ENCODE measurements around the gene ACSM4. TPM values are rescaled to one million over a fixed set of nuclear protein-coding genes. Genes with fewer than 3 reads are reported as not detected.

Gene ACSM4
- total and polyA plus RNA-seq, 4 donors = not detected

GRCh38 chr12:7376196-7376595 lies 72.3 kb downstream of the ACSM4 start (continued):
- TF ChIP-seq REST (IDR thresholded peaks at IDR 0.05) = no peak
- no peak for TF ChIP-seq HNF4A (conservative IDR thresholded peaks at IDR 0.05)
- TF ChIP-seq MAX (IDR thresholded peaks at IDR 0.05) = no peak

Other genes with a start within 250 kb of the ACSM4 start
- 1,000 to 10,000 TPM in 1 of 2 donors, 100 to 1,000 TPM in 1; 267 to 2,029 TPM for gene C1S, start 243.4 kb upstream of the ACSM4 start, total RNA-seq
- 1,000 to 10,000 TPM; 1,439 to 1,696 TPM for gene C1S, start 243.4 kb upstream of the ACSM4 start, polyA plus RNA-seq
- gene C1R, start 211.6 kb upstream of the ACSM4 start, total RNA-seq = 1,000 to 10,000 TPM in 1 of 2 donors, 100 to 1,000 TPM in 1; 211 to 1,249 TPM
- 1,000 to 10,000 TPM; 1,058 to 1,822 TPM for gene C1R, start 211.6 kb upstream of the ACSM4 start, polyA plus RNA-seq
- gene C1RL, start 194.9 kb upstream of the ACSM4 start, total RNA-seq = 100 to 1,000 TPM in 1 of 2 donors, 10 to 100 TPM in 1; 67.5 to 188 TPM
- 100 to 1,000 TPM; 104 to 145 TPM for gene C1RL, start 194.9 kb upstream of the ACSM4 start, polyA plus RNA-seq
- gene RBP5, start 175.2 kb upstream of the ACSM4 start, total RNA-seq = 10 to 100 TPM; 12.9 to 47.1 TPM
- 100 to 1,000 TPM in 1 of 2 donors, 10 to 100 TPM in 1; 80.2 to 108 TPM for gene RBP5, start 175.2 kb upstream of the ACSM4 start, polyA plus RNA-seq
- 10 to 100 TPM; 27.1 to 37.2 TPM for gene CLSTN3, start 173.7 kb upstream of the ACSM4 start, total RNA-seq
- gene CLSTN3, start 173.7 kb upstream of the ACSM4 start, polyA plus RNA-seq = 10 to 100 TPM in 1 of 2 donors, 1 to 10 TPM in 1; 6.1 to 26.5 TPM
- 10 to 100 TPM; 19.4 to 37.9 TPM for gene PEX5, start 114.4 kb upstream of the ACSM4 start, total RNA-seq
- 10 to 100 TPM in 1 of 2 donors, 1 to 10 TPM in 1; 5.7 to 26.2 TPM for gene PEX5, start 114.4 kb upstream of the ACSM4 start, polyA plus RNA-seq
- gene CD163L1, start 140.1 kb downstream of the ACSM4 start, total RNA-seq = 1 to 10 TPM; 1.3 to 8.4 TPM
- under 1 TPM; 0.31 to 0.87 TPM for gene CD163L1, start 140.1 kb downstream of the ACSM4 start, polyA plus RNA-seq
- 100 to 1,000 TPM; 101 to 153 TPM for gene CD163, start 199.7 kb downstream of the ACSM4 start, total RNA-seq
- 10 to 100 TPM; 61.1 to 80.4 TPM for gene CD163, start 199.7 kb downstream of the ACSM4 start, polyA plus RNA-seq

Measured in liver (tissue), 5 donors.